Superior temporal gyrus (tissue), 1 donor: Measurements from ENCODE around the gene AZIN2.
A peak's percentile ranks its signal among the peaks of the same experiment; 100 is the strongest.
"Not testable (repeated sequence)": the region's sequence is repeated elsewhere in the genome, so short reads cannot be mapped to it uniquely, and the experiment has no call there.

Experiments used
- DNase-seq: peaks from one replicate; pipeline ENCODE4 v3.0.0-alpha.2; 2016; ENCODE audit errors: extremely low spot score

Gene AZIN2

DNA sequence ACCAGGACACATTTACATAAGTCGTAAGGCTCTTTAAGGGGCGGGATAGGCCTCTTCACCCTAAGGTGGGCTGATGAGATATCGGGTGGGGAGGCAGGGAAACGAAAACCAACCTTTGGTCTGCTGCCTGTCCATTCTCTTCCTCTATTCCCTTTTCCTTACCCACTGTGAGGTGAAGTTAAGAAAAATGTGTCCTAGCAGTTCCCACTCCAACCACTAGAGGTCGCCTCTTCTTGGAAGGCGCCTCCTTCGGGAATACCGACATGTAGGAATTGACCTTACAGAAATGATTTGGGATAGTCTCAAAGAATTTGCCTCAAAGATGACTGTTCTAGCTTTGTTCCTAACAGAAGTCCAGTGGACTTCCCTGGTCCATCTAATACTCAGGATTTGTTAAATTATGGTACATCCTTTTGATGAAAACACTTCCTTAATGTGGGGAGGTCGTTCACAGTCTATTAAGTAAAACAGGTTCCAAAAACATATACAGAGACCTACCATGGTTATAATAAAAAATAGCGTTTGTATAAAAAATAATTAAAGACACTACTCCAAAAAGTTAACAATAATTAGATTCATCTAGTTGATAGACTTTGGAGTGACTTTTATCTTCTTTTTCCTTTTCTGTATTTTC lies 14.1 kb downstream of the AZIN2 start:
- peak; percentile 86 for DNase-seq

DNA sequence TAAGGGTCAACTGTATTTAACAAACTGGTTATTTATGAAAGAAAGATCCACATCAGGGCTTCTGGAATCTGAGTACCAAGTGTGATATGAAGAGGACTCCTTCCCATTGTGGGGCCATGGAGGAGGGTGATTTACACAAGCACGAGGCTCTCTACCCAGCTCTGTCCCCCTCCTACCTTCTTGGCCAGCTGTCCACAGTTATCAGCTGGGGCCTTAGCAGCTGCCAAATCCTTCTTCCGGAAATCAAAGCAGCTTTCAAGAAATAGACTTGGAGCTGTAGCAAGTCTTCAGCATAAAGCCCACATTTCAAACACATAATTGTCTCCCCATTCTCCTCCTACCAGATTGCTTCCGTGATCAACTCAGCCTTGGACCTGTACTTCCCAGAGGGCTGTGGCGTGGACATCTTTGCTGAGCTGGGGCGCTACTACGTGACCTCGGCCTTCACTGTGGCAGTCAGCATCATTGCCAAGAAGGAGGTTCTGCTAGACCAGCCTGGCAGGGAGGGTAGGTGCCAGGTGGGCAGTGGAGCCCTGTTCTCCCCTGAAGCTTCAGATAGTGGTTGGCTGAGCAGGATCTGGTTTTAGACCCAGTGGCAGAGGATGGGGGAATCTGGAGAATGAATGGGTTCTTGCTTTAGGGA lies 15.5 kb downstream of the AZIN2 start:
- peak; percentile 38 for DNase-seq

DNA sequence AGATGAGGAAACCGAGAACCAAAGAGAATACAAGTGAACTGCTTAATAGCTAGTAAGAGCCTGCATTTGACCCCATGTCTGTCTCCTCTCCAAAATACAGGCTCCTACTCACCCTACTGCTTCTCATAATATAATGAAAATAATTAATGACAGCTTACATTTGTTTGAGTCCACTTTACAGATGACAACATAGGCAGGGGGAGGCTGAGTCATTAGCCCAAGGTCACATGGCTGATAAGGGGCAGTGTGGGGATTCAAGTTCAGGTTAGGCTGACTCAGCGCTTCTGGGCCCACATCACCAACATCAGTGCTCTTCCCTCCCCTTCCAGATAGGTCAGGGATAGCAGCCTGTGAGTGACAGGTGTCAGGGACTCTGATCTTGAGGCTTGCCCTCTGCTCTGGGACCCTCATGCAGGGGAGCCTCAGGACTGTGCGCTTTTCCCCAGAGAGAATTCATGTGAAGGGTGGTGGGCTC lies 16.2 kb downstream of the AZIN2 start:
- DNase-seq = no peak

DNA sequence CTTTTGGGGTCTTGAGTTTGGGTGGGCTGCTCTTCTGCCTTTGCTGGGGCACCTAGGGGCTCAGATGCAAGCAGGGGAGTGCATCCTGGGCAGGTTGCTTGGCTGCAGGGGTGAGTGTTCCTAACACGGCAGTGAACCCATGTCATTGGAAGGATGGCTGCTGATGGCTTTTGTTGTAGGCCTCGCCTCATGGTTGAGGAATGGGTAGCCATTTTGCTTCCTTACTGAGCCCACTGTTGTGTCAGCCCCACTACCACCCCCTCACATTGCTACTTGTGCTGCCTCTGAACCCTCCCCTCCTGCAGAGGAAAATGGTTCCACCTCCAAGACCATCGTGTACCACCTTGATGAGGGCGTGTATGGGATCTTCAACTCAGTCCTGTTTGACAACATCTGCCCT lies 16.8 kb downstream of the AZIN2 start:
- DNase-seq = no peak

DNA sequence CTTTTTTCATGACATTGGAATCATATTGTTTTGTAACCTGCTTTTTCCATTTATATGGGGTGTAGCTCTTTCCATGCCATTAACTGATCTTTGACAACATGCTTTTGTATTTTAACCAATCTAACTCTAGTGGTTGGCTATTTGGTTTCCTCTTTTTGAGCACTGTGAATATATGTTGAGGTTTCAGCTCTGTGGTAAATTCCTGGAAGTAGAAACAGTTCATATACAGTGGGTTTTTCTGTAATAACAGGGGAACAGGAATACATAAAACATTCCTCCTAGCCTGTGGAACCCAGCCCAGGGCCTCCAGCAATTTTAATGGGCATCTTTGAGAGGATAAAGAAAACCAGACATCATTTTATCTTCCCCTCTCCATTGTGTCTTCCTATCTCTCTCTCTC lies 17.4 kb downstream of the AZIN2 start:
- DNase-seq = no peak

DNA sequence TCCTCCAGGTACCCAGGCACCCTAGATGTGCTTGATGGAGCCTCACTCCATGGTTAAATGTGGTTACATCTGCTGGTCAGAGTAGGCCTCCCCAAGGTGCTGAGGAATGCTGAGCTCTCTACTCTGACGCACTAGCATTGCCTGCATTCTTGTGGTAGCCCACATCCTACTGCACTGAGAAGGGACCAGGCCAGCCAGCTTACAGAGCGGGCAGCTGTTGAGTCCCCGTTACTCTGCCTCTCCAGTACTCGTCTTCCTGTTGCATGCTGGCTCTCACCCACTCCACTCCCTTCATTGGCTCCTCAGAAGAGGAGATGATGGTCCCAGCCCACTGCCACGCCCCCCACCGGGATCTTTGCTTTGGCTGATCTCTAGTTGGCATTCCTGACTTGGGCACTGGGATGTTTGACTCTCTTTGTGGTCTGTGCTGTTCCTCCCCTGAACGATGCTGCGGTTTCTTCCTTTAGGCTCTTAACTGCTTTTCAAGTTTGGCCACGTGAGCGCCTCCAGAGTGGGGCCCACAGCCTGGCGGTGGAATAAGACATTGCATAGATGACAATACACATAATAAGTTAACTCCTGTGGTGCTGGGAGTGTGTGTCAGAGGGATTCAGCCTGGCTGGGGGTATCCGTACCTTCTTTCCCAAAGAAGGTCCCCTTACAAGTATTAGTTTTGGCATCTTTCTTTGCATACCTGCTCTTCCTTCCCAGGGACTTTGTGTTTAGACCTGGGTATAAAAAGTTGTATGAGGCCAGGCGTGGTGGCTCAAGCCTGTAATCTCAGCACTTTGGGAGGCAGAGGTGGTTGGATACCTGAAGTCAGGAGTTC lies 18.6 kb downstream of the AZIN2 start:
- DNase-seq = no peak

DNA sequence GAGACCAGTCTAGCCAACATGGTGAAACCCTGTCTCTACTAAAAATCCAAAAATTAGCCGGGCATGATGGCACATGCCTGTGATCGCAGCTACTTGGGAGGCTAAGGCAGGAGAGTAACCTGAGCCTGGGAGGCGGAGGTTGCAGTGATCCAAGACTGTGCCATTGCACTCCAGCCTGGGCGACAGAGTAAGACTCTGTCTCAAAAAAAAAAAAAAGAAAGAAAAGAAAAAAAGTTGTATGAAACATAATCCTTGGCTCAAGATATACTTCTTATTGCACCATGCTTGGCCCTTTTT lies 19.1 kb downstream of the AZIN2 start:
- DNase-seq = not testable (repeated sequence)

DNA sequence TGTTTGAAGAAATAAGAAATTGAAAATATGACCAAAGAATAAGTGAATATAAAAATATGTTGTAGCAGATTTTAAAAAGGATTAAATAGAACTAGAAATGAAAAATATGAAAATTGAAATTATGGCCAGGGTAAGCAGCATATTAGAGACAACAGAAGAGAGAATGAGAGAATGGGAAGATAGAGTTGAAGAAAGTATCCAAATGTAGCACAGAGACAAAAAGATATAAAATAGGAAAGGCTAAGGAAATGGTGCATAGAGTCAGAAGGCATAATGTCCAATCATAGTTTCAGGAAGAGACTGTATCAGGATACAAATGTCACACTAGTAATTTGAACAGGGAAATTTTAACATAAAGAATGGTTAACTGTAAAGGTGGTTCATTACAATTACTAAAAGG lies 29.5 kb downstream of the AZIN2 start:
- no peak for DNase-seq

DNA sequence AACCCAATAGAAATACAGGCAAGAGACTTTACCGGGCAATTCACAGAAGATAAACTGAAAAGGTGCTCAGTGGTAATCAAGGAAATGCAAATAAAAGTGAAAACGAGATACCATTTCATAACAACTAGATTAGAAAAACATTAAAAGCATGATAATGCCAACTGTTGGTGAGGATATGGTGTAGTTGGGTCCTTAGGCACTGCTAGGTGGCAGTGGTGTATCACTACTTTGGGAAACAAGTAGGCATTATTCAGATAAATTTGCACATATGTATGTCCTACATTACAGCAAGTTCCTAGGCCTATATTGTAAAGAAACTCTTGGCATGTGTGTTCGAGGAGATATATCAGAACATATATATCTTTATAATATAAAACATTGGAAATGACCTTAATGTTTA lies 31.0 kb downstream of the AZIN2 start:
- DNase-seq = no peak

DNA sequence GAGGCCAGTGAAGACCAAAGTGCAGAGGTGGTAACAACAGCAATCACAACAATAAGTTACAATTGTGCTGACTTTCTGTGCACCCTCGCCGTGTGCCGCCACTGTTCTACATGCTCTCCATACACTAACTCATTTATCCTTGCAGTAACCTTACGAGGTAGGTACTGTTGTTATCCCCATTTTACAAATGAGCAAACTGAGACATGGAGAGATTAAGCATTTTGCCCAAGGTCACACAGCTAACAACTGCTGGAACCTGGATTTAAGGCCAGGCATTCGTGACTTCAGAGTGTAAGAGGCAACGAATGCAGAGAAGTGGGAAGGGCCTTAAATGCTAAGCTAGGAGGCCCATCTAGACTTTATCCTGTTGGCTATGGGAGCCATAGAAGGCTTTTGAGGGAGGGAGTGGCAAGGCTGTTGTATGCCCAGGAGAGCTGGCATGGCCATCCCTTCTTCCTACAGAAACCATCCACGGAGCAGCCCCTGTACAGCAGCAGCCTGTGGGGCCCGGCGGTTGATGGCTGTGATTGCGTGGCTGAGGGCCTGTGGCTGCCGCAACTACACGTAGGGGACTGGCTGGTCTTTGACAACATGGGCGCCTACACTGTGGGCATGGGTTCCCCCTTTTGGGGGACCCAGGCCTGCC lies 36.6 kb downstream of the AZIN2 start:
- DNase-seq = no peak

DNA sequence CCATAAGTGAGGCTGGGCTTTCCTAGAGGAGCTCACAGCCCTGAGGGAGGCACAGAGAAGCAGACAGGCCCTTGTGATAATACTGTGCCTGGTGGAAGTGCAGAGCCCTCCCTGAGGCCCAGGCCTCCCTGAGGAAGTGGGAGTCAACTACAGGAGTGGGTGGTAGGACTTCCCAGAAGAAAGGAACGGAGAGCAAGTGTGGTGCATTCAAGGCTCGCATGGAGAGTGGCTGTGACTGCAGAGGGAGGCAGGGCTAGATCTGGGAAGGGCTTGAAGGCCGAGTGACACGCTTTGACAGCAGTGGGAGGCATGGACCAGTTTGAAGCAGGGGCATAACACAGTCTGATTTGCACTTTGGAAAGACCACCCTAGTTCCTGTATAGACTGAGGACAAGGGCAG lies 37.3 kb downstream of the AZIN2 start:
- no peak for DNase-seq

DNA sequence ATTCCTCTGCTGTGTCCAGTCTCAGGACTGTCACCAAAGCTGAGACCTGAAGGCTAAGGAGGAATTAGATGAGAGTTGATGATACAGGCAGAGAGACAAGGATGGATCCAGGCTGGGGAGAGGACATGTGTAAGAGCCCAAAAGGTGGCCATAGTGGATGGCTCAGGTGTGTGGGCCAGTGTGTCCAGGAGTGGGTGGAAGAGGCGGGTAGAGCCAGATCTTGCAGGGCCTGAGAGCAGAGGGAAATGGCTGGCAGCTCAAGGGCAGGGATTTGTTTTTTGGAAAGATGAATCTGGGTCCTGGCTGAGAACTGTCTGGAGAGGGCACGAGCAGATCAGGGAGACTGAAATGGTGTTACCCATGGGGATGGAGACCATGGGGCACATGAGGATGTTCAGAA lies 38.1 kb downstream of the AZIN2 start:
- no peak for DNase-seq

DNA sequence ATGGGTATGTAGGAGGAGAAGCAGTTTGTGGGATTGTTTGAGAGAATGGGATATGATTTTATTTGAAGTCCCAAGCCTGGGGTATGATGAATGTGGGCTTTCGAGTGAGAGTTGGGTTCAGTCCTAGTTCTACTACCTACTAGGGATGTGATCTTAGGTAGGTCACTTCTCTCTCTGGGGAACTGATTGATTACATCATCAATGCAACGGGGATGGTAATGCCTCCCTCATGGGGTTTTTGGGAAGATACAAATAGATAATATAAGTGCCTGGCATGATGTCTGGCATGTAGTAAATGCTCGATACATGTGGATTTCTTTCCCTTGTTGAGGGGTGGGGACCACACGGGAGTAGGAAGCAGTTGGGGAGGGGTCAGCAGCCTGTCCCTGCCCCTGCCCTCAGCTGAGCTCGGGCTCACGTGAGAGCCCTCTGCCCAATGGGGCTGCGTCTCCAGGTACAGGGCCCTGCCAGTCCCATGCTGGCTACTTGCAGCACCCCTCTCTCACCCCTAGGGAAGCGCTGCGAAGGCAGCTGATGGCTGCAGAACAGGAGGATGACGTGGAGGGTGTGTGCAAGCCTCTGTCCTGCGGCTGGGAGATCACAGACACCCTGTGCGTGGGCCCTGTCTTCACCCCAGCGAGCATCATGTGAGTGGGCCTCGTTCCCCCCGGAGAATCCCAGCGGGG lies 38.7 kb downstream of the AZIN2 start:
- no peak for DNase-seq

DNA sequence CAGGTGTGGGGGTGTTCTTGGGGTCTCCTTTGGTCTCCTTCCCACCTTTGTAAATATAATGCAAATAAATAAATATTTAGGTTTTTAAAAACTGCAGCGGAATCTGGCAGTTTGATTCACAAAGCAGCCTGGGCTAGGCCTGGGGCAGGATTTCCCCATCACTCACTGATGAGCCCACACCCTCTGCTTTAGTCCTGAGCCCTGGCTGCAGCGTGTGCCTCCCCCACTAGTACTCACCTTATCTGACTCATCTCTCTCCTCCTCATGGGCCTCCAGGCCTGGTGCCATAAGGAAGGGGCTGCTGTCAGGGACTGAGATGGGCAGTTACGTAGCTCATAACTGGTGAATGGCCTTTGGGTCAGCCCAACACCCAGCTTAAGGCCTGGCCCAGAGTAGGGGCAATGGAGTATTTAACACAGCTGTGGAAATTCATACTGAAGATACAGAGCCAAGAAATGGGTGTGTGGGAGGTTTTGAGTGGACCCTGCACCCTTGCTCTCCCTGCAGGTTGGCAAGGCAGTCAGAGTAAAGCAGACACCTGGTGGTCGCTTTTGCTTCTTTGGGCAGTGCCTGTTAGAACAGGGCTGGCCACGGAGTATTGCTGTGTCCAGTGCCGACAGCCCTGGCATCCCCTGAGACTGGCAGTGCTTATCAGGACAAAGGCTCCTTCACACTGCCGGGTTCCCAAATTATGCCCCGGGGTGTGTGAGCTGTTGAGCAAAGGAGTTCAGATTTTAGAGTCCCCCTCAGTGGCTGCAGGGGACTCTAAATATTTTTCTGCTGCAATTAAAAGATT lies 39.7 kb downstream of the AZIN2 start:
- no peak for DNase-seq

DNA sequence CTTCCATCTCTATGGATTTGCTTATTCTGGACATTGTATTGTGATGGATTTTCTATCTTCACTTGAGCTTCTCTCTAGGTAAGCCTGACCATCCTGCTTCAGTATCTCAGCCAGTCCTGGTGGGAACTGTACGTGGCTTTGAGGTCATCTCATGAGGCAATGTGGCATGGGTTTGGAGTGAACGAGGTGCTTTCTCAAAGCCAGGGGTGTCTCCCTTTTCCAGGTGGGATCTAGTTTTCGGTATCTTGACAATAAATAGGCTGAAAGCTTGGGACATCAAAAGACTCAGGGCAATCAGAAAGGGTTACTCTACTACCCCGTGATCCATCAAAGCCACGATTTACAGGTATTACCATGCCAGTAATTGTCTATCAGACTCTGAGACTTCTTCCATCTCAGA lies 40.8 kb downstream of the AZIN2 start:
- no peak for DNase-seq

DNA sequence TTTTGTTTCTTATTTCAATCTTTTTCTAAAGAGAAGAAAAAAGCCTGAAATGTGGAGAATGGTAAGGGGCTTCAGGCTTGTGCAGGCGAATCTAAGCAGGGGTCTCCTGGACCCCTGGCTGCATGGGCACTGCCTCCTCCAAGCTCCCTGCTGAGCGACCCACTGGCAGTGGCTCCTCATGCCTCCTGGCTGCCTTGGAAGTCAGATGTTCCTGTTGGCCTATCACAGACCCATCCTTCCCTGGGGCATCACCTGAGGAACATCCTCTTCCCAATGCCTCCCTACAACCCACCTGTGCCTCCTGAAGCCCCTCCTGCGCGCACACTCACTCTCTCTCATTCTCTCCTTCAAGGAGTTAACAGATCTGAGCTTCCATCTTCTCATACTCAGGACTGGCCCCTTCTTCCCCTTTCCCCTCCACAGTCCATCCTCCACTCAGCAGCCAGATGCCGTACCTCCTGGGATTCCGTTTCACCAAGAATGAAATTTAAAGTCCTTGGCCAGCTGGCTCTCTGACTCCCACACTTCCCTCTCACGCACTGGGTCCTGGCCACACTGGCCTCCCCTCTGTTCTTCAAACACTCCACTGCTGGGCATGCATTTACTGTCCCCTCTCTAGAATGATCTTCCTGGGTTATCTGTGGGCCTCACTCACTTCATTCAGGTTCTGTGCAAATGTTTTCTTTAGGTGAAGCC lies 41.7 kb downstream of the AZIN2 start:
- DNase-seq = no peak

DNA sequence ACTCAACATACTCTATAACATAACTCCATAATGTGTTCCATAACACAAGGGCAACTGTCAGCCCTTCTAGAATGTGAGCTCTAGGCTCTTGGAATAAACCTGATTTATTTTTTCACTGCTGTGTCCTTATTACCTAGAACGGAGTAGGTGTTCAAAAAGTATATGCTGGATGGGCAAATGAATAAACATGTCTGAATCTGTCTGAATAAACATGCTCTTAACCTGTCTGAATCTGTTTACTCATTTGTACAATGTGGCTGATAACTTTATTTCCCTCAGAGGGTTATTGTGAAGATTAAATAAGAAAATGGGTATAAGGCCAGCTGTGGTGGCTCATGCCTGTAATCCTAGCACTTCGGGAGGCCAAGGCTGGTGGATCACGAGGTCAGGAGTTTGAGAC lies 42.3 kb downstream of the AZIN2 start:
- DNase-seq = no peak

DNA sequence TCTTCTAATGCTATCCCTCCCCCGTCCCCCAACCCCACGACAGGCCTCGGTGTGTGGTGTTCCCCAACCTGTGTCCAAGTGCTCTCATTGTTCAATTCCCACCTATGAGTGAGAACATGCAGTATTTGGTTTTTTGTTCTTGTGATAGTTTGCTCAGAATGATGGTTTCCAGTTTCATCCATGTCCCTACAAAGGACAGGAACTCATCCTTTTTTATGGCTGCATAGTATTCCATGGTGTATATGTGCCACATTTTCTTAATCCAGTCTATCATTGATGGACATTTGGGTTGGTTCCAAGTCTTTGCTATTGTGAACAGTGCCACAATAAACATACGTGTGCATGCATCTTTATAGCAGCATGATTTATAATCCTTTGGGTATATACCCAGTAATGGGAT lies 43.7 kb downstream of the AZIN2 start:
- DNase-seq = not testable (repeated sequence)

DNA sequence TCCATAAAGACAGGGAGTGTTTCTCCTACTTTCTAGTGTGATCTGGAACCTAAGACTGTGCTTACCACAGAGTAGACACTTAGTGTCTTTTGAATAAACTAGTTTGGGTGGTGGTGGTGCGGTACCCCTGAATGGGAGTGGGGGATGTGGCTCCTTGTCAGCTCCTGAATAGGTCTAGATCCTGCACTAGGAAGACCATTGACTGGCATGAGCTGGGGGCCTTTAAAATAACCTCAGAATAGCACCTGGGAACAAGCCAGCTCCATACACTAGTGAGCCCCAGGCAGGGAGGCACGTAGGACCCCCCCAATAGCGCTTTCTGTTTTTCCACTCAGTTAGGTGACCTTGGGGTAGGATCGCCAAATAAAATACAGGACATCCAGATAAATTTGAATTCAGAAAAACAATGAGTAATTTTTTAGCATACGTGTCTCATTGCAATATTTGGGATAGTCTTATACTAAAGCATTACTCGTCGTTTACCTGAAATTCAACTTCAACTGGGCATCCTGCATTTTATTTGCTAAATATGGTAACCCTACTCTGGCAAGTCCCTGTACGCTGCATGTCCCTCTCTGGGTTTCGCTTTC lies 45.6 kb downstream of the AZIN2 start:
- DNase-seq = no peak
